Mesenchymal stem cell (in vitro differentiated cells and primary cell): ENCODE results near the gene MATN3.
A peak's percentile ranks its signal among the peaks of the same experiment; 100 is the strongest.

Experiments used
- DNase-seq: peaks from one replicate; pipeline ENCODE4 v3.0.0-alpha.2; 2013
- H2AFZ ChIP-seq: one replicate; pipeline ENCODE4 v1.6.1; 2013; ENCODE audit warnings: low read depth, mild to moderate bottlenecking, control low read depth, inconsistent platforms, low read length, moderate library complexity
- H2AK5ac ChIP-seq: 2 replicates; pipeline ENCODE4 v1.6.1; 2013; ENCODE audit warnings: low read length, moderate library complexity, mild to moderate bottlenecking, inconsistent platforms; ENCODE audit not compliant: severe bottlenecking
- H2BK120ac ChIP-seq: one replicate; pipeline ENCODE4 v1.6.1; 2013; ENCODE audit warnings: low read depth, mild to moderate bottlenecking, inconsistent platforms, low read length, moderate library complexity
- H2BK12ac ChIP-seq, 2 experiments: one replicate each; pipeline ENCODE4 v1.6.1; 2013; ENCODE audit warnings: inconsistent platforms in 2 of 2, low read length in 2 of 2, mild to moderate bottlenecking in 2 of 2, moderate library complexity in 2 of 2, control low read depth in 1 of 2
- H2BK15ac ChIP-seq: one replicate; pipeline ENCODE4 v1.6.1; 2013; ENCODE audit warnings: mild to moderate bottlenecking, low read depth, inconsistent platforms; ENCODE audit not compliant: poor library complexity, severe bottlenecking
- H2BK5ac ChIP-seq: 2 replicates; pipeline ENCODE4 v1.6.1; 2013; ENCODE audit warnings: low read depth, mild to moderate bottlenecking, low read length, control low read depth, inconsistent platforms; ENCODE audit not compliant: poor library complexity, severe bottlenecking
- H3K14ac ChIP-seq, 2 experiments: one replicate each; pipeline ENCODE4 v1.6.1; 2013; ENCODE audit warnings: inconsistent platforms in 2 of 2, low read length in 2 of 2, control low read depth in 1 of 2, mild to moderate bottlenecking in 1 of 2, moderate library complexity in 1 of 2
- H3K18ac ChIP-seq, 2 experiments: one replicate each; pipeline ENCODE4 v1.6.1; 2013; ENCODE audit warnings: inconsistent platforms in 2 of 2, low read length in 2 of 2, control low read depth in 1 of 2, low read depth in 1 of 2, mild to moderate bottlenecking in 1 of 2
- H3K23ac ChIP-seq, 2 experiments: one replicate each; pipeline ENCODE4 v1.6.1; 2013; ENCODE audit warnings: inconsistent platforms in 2 of 2, low read length in 2 of 2, mild to moderate bottlenecking in 2 of 2, moderate library complexity in 2 of 2, control low read depth in 1 of 2
- H3K27ac ChIP-seq: 2 replicates; pipeline ENCODE4 v1.5.1; 2013; ENCODE audit warnings: mild to moderate bottlenecking, moderate library complexity, low read length, control low read depth, inconsistent platforms; ENCODE audit not compliant: poor library complexity, severe bottlenecking
- H3K27me3 ChIP-seq, 2 experiments: 2 replicates each; pipeline versions ENCODE4 v1.6.1 to v1.7.0; 2013; ENCODE audit warnings: low read length in 2 of 2, mild to moderate bottlenecking in 2 of 2, moderate library complexity in 2 of 2, control low read depth in 1 of 2, inconsistent platforms in 1 of 2; ENCODE audit not compliant: control insufficient read depth in 1 of 2, insufficient read depth in 1 of 2
- H3K36me3 ChIP-seq, 2 experiments: 2 replicates each; pipeline versions ENCODE4 v1.6.1 to v1.7.0; 2013; ENCODE audit warnings: low read length in 2 of 2, control low read depth in 1 of 2, inconsistent platforms in 1 of 2, low read depth in 1 of 2, mild to moderate bottlenecking in 1 of 2; ENCODE audit not compliant: insufficient read depth in 2 of 2, control insufficient read depth in 1 of 2
- H3K4ac ChIP-seq, 2 experiments: one replicate each; pipeline ENCODE4 v1.6.1; 2013; ENCODE audit warnings: inconsistent platforms in 2 of 2, low read length in 2 of 2, mild to moderate bottlenecking in 2 of 2, moderate library complexity in 2 of 2, control low read depth in 1 of 2, low read depth in 1 of 2
- H3K4me1 ChIP-seq: 2 replicates; pipeline ENCODE4 v1.6.1; 2013; ENCODE audit warnings: low read depth, low read length, control low read depth; ENCODE audit not compliant: control insufficient read depth, insufficient read depth
- H3K4me2 ChIP-seq: 2 replicates; pipeline ENCODE4 v1.6.1; 2013; ENCODE audit warnings: low read length, mild to moderate bottlenecking, inconsistent platforms; ENCODE audit not compliant: poor library complexity, severe bottlenecking
- H3K4me3 ChIP-seq, 2 experiments: 2 replicates each; pipeline versions ENCODE4 v1.5.1 to v1.7.0; 2013; ENCODE audit warnings: low read length in 2 of 2, mild to moderate bottlenecking in 2 of 2, control low read depth in 1 of 2, low read depth in 1 of 2; ENCODE audit not compliant: insufficient read depth in 1 of 2
- H3K79me1 ChIP-seq: replicated peaks from 2 replicates; pipeline ENCODE4 v1.6.1; 2013; ENCODE audit warnings: mild to moderate bottlenecking, control low read depth, low read length, inconsistent platforms; ENCODE audit not compliant: poor library complexity, severe bottlenecking
- H3K9ac ChIP-seq: 2 replicates; pipeline ENCODE4 v1.7.0; 2013; ENCODE audit warnings: mild to moderate bottlenecking, low read length, moderate library complexity
- H3K9me3 ChIP-seq: 2 replicates; pipeline ENCODE4 v1.7.0; 2013; ENCODE audit warnings: mild to moderate bottlenecking, low read length; ENCODE audit not compliant: control insufficient read depth
- H4K8ac ChIP-seq: one replicate; pipeline ENCODE4 v1.6.1; 2013; ENCODE audit warnings: inconsistent platforms, mild to moderate bottlenecking, low read length, moderate library complexity
- H4K91ac ChIP-seq: one replicate; pipeline ENCODE4 v1.6.1; 2013; ENCODE audit warnings: mild to moderate bottlenecking, low read length, inconsistent platforms
- WGBS: methylation state at CpG from one replicate; pipeline ENCODE4 v1.1.7; 2013; ENCODE audit warnings: mixed read lengths; 5-methylcytosine and 5-hydroxymethylcytosine counted together

MATN3 gene

DNA sequence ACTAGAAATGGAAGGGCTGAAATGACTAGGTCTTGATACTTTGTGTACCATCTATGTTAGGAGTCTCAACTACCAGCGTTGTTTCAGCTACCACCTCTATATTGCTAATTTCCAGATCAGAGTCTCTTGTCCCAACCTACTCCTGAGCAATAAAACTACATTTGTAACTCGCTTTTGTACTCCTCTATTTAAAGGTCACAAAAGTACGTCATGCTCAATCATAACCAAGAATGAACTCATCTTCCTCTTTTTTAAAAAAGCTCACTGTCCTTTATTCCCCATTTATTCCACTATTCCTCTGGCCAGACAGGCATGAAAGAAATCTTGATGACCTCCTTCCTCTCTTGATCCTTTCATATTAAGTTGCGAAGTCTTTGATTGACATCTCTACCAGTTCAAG, 11.2 kb upstream of the MATN3 start:
- H2AFZ ChIP-seq, result no peak overlapping the region
- H3K79me1 ChIP-seq, result peaks cover 1% of the 10 kb centered on the region
- H3K36me3 ChIP-seq, result peaks cover 9 to 23% of the 10 kb centered on the region in 2 experiments
- H3K27ac ChIP-seq, result no peak overlapping the region
- H2BK120ac ChIP-seq, result no peak overlapping the region
- no peak overlapping the region for H2BK12ac ChIP-seq
- H3K18ac ChIP-seq, result no peak overlapping the region
- no peak overlapping the region for H3K4ac ChIP-seq
- H4K8ac ChIP-seq, result no peak overlapping the region
- H4K91ac ChIP-seq, result no peak overlapping the region
- no peak overlapping the region for H3K4me2 ChIP-seq
- DNase-seq, result no peak
- no peaks in the 10 kb centered on the region for H3K27me3 ChIP-seq
- no peak overlapping the region for H2BK15ac ChIP-seq
- no peak overlapping the region for H3K14ac ChIP-seq
- WGBS, result 96% methylated on average over 4 of the region's 4 CpGs
- no peaks in the 10 kb centered on the region for H3K4me1 ChIP-seq
- H3K9me3 ChIP-seq, result peaks cover 5% of the 10 kb centered on the region
- H3K9ac ChIP-seq, result no peak overlapping the region
- H3K4me3 ChIP-seq, result no peak overlapping the region
- H3K23ac ChIP-seq, result no peak overlapping the region
- H2BK5ac ChIP-seq, result no peak overlapping the region
- H2AK5ac ChIP-seq, result no peak overlapping the region

DNA sequence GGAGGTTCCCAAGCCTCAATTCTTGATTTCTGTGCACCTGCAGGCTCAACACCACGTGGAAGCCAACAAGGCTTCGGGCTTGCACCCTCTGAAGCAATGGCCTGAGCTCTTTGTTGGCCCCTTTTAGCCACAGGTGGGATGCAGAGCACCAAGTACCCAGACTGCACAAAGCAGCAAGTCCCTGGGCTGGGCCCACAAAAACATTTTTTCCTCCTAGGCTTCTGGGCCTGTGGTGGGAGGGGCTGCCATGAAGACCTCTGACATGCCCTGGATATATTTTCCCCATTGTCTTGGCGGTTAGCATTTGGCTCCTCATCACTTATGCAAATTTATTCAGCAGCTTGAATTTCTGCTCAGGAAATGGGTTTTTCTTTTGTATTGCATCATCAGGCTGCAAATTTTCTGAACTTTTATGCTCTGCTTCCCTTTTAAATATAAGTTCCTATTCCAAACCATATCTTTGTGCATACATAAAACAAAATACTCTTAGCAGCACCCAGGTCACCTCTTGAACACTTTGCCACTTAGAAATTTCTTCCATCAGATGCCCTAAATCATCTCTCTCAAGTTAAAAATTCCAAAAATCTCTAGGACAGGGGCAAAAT, 9.0 kb upstream of the MATN3 start:
- H2BK12ac ChIP-seq, result no peak overlapping the region
- no peak overlapping the region for H3K27ac ChIP-seq
- 78% methylated on average over 3 of the region's 3 CpGs for WGBS
- H3K4me3 ChIP-seq, result no peak overlapping the region
- no peaks in the 10 kb centered on the region for H3K9me3 ChIP-seq
- no peak overlapping the region for H2AK5ac ChIP-seq
- peaks cover 2% of the 10 kb centered on the region for H3K4me1 ChIP-seq
- H4K8ac ChIP-seq, result no peak overlapping the region
- H3K79me1 ChIP-seq, result no peaks in the 10 kb centered on the region
- no peak overlapping the region for H2BK15ac ChIP-seq
- peaks cover 4 to 7% of the 10 kb centered on the region in 2 experiments for H3K36me3 ChIP-seq
- H3K23ac ChIP-seq, result no peak overlapping the region
- no peak for DNase-seq
- H3K9ac ChIP-seq, result no peak overlapping the region
- H3K18ac ChIP-seq, result no peak overlapping the region
- no peak overlapping the region for H3K14ac ChIP-seq
- H3K27me3 ChIP-seq, result no peaks in the 10 kb centered on the region
- no peak overlapping the region for H3K4me2 ChIP-seq
- no peak overlapping the region for H2BK5ac ChIP-seq
- no peak overlapping the region for H3K4ac ChIP-seq
- no peak overlapping the region for H2AFZ ChIP-seq
- no peak overlapping the region for H4K91ac ChIP-seq
- H2BK120ac ChIP-seq, result no peak overlapping the region

GRCh38 chr2:20019747-20020146, 7.3 kb upstream of the MATN3 start:
- Histone ChIP-seq H2BK5ac (no peak overlapping the region), H3K18ac (no peak overlapping the region), H3K14ac (no peak overlapping the region), H2BK15ac (no peak overlapping the region), H3K36me3 (peaks cover 4 to 7% of the 10 kb centered on the region in 2 experiments), H2BK120ac (no peak overlapping the region), H3K27me3 (no peaks in the 10 kb centered on the region), H4K91ac (no peak overlapping the region), H3K79me1 (no peaks in the 10 kb centered on the region), H3K4me2 (no peak overlapping the region), H2AFZ (no peak overlapping the region), H3K4me1 (peaks cover 2% of the 10 kb centered on the region), H4K8ac (no peak overlapping the region), H2BK12ac (no peak overlapping the region), H3K9me3 (no peaks in the 10 kb centered on the region), H3K9ac (no peak overlapping the region), H3K27ac (no peak overlapping the region), H2AK5ac (no peak overlapping the region), H3K4ac (no peak overlapping the region), H3K23ac (no peak overlapping the region), H3K4me3 (no peak overlapping the region)
- DNase-seq, result no peak
- WGBS, result 92% methylated on average over 3 of the region's 4 CpGs

- Histone ChIP-seq H3K36me3 (peaks cover 2 to 7% of the 10 kb centered on the region in 2 experiments), H3K4me2 (no peak overlapping the region), H3K4me3 (no peak overlapping the region), H4K8ac (no peak overlapping the region), H2BK5ac (no peak overlapping the region), H3K4me1 (peaks cover 2% of the 10 kb centered on the region), H2BK12ac (no peak overlapping the region), H2AK5ac (no peak overlapping the region), H3K23ac (peak overlapping the region in 1 of 2 experiments; percentile 72), H3K9ac (no peak overlapping the region), H3K4ac (no peak overlapping the region), H3K14ac (no peak overlapping the region), H2BK15ac (no peak overlapping the region), H3K27me3 (no peaks in the 10 kb centered on the region), H4K91ac (no peak overlapping the region), H3K18ac (no peak overlapping the region), H3K9me3 (no peaks in the 10 kb centered on the region), H3K79me1 (no peaks in the 10 kb centered on the region), H3K27ac (no peak overlapping the region), H2AFZ (no peak overlapping the region), H2BK120ac (no peak overlapping the region)
- WGBS, result 100% methylated on average over 1 of the region's 2 CpGs
- no peak for DNase-seq
Measured at GRCh38 chr2:20018601-20019152, 6.2 kb upstream of the MATN3 start.
